Mammary epithelial cell (primary cell): Measurements from ENCODE around the gene OR2A7.
"Not testable (repeated sequence)": the region's sequence is repeated elsewhere in the genome, so short reads cannot be mapped to it uniquely, and the experiment has no call there.

ENCODE experiments used
- CTCF ChIP-seq, 2 donors: IDR thresholded peaks in 1 of 2; conservative IDR thresholded peaks in 1 of 2; 2 replicates each; pipeline ENCODE4 v1.5.1; 2011 to 2012; ENCODE audit warnings: inconsistent platforms in 2 of 2, low read length in 2 of 2, mild to moderate bottlenecking in 2 of 2, control low read depth in 1 of 2, low read depth in 1 of 2; ENCODE audit not compliant: insufficient read depth in 1 of 2; ENCODE audit errors: extremely low read depth in 1 of 2
- EZH2 ChIP-seq: IDR thresholded peaks from 2 replicates; pipeline ENCODE4 v1.6.1; 2012; ENCODE audit warnings: low read length, inconsistent platforms, borderline replicate concordance

- TF ChIP-seq CTCF (conservative IDR thresholded peaks at IDR 0.05 in 1 of 2, IDR thresholded peaks at IDR 0.05 in 1 of 2; ENCODE audit: extremely low read depth in 1 of 2, insufficient read depth in 1 of 2, low read depth in 1 of 2, low read length in 2 of 2); EZH2: not testable (repeated sequence)
These were observed 37.7 kb downstream of the OR2A7 start for GRCh38 chr7:144226866-144227265.
